SK-N-SH (cell line): ENCODE data around the gene ABI1. TPM values are rescaled to one million over a fixed set of nuclear protein-coding genes. Genes with fewer than 3 reads are reported as not detected.
A peak's percentile ranks its signal among the peaks of the same experiment; 100 is the strongest.

Experiments used
- CTCF ChIA-PET: fragments of 300-600, 350-600 bp; formaldehyde crosslinking; extraction: SDS; loops from one replicate; lab custom pipeline; 2021; lab: Yijun Ruan, JAX
- POLR2A ChIA-PET: fragments of 350-600 bp; sonication (Branson Sonifier 250); formaldehyde crosslinking; extraction: SDS; loops from one replicate; lab custom pipeline; 2020; ENCODE audit warnings: antibody characterized with exemption, inconsistent platforms; lab: Yijun Ruan, JAX
- DNase-seq: peaks from one replicate; pipeline ENCODE4 v3.0.0; 2012
- H2AFZ ChIP-seq: fragments of 200-600 bp; sonication (generic); 2 replicates; pipeline ENCODE4 v1.8.1; 2016; ENCODE audit warnings: antibody characterized with exemption, mild to moderate bottlenecking, low read depth
- H3F3A ChIP-seq: fragments of 200-600 bp; sonication (generic); replicated peaks from 2 replicates; pipeline ENCODE3; 2016; ENCODE audit warnings: antibody characterized with exemption, mild to moderate bottlenecking; ENCODE audit not compliant: insufficient read depth
- H3K27ac ChIP-seq, 2 experiments: fragments of 200-500 bp in 1 of 2; fragments of 200-600 bp in 1 of 2; sonication (Bioruptor generic) in 1 of 2; sonication (generic), shearing (Covaris generic) in 1 of 2; 2 replicates each; pipeline versions ENCODE4 v1.5.1 to v1.6.1; 2014 to 2016; ENCODE audit warnings: low read depth in 2 of 2, inconsistent platforms in 1 of 2, low read length in 1 of 2, mild to moderate bottlenecking in 1 of 2, mixed read lengths in 1 of 2
- H3K27me3 ChIP-seq: fragments of 200-600 bp; sonication (generic), shearing (Covaris generic); 2 replicates; pipeline ENCODE4 v1.6.1; 2016; ENCODE audit warnings: mixed run types; ENCODE audit not compliant: insufficient read depth
- H3K36me3 ChIP-seq, 2 experiments: fragments of 200-500 bp in 1 of 2; fragments of 200-600 bp in 1 of 2; sonication (Bioruptor generic) in 1 of 2; sonication (generic) in 1 of 2; replicated peaks in 1 of 2; 2 replicates each; pipeline versions ENCODE3 to v1.5.1; 2014 to 2016; ENCODE audit warnings: low read length in 1 of 2, mild to moderate bottlenecking in 1 of 2; ENCODE audit not compliant: insufficient read depth in 2 of 2, control insufficient read depth in 1 of 2
- H3K4me1 ChIP-seq, 2 experiments: fragments of 200-500 bp in 1 of 2; fragments of 200-600 bp in 1 of 2; sonication (Bioruptor generic) in 1 of 2; sonication (generic), shearing (Covaris generic) in 1 of 2; 2 replicates each; pipeline versions ENCODE4 v1.5.1 to v1.6.1; 2014 to 2016; ENCODE audit warnings: low read depth in 1 of 2, low read length in 1 of 2, mixed run types in 1 of 2; ENCODE audit not compliant: insufficient read depth in 2 of 2, control insufficient read depth in 1 of 2
- H3K4me2 ChIP-seq: fragments of 200-600 bp; sonication (generic), shearing (Covaris generic); 2 replicates; pipeline ENCODE4 v1.6.1; 2017; ENCODE audit warnings: mixed run types
- H3K4me3 ChIP-seq, 2 experiments: fragments of 200-500 bp in 1 of 2; fragments of 200-600 bp in 1 of 2; sonication (Bioruptor generic) in 1 of 2; sonication (generic), shearing (Covaris generic) in 1 of 2; 2 replicates each; pipeline versions ENCODE4 v1.5.1 to v1.8.1; 2014 to 2016; ENCODE audit warnings: low read depth in 2 of 2, inconsistent platforms in 1 of 2, low read length in 1 of 2, mild to moderate bottlenecking in 1 of 2, mixed read lengths in 1 of 2, moderate library complexity in 1 of 2
- H3K79me2 ChIP-seq: fragments of 200-600 bp; sonication (generic); 2 replicates; pipeline ENCODE4 v1.8.1; 2017; ENCODE audit warnings: mild to moderate bottlenecking; ENCODE audit not compliant: insufficient read depth
- H3K9ac ChIP-seq: fragments of 200-600 bp; sonication (generic); 2 replicates; pipeline ENCODE4 v1.6.1; 2017; ENCODE audit warnings: mixed run types
- H3K9me2 ChIP-seq: fragments of 200-600 bp; sonication (generic); 2 replicates; pipeline ENCODE4 v1.6.1; 2017; ENCODE audit warnings: mixed run types
- H3K9me3 ChIP-seq: fragments of 200-600 bp; sonication (generic); 2 replicates; pipeline ENCODE4 v1.6.1; 2017; ENCODE audit warnings: mixed run types, mild to moderate bottlenecking, moderate library complexity
- H4K20me1 ChIP-seq: fragments of 200-600 bp; sonication (generic); 2 replicates; pipeline ENCODE4 v1.6.1; 2017; ENCODE audit warnings: mild to moderate bottlenecking, mixed run types; ENCODE audit not compliant: insufficient read depth
- ELF1 ChIP-seq: IDR thresholded peaks from 2 replicates; pipeline ENCODE4 v1.4.0; 2012
- EP300 ChIP-seq, 2 experiments: IDR thresholded peaks; 2 replicates each; pipeline versions ENCODE4 v1.4.0 to v1.6.1; 2012; ENCODE audit warnings: borderline replicate concordance in 1 of 2, low read depth in 1 of 2, low read length in 1 of 2
- EZH2phosphoT487 ChIP-seq: fragments of 200-600 bp; sonication (generic); IDR thresholded peaks from 2 replicates; pipeline ENCODE4 v1.6.1; 2017; ENCODE audit warnings: low read depth, mixed run types, mild to moderate bottlenecking, antibody characterized with exemption, moderate library complexity, borderline replicate concordance
- FOSL2 ChIP-seq: IDR thresholded peaks from 2 replicates; pipeline ENCODE4 v1.4.0; 2012; ENCODE audit warnings: low read depth, mild to moderate bottlenecking, moderate library complexity, borderline replicate concordance
- FOXJ3 ChIP-seq: sonication (generic); formaldehyde crosslinking; IDR thresholded peaks from 2 replicates; pipeline ENCODE4 v1.5.1; 2020; ENCODE audit warnings: mild to moderate bottlenecking, missing genetic modification reagents
- FOXM1 ChIP-seq: IDR thresholded peaks from 2 replicates; pipeline ENCODE4 v1.4.0; 2012; ENCODE audit warnings: low read depth, mild to moderate bottlenecking
- GABPA ChIP-seq: IDR thresholded peaks from 2 replicates; pipeline ENCODE4 v1.4.0; 2012; ENCODE audit warnings: low read depth, mild to moderate bottlenecking
- IRF3 ChIP-seq: fragments of 150-350 bp; IDR thresholded peaks from 2 replicates; pipeline ENCODE4 v1.6.1; 2016; ENCODE audit warnings: mild to moderate bottlenecking, low read depth, low read length
- MAX ChIP-seq: IDR thresholded peaks from 2 replicates; pipeline ENCODE4 v1.4.0; 2012; ENCODE audit warnings: low read depth
- MEF2A ChIP-seq: IDR thresholded peaks from 2 replicates; pipeline ENCODE4 v1.4.0; 2012; ENCODE audit warnings: low read depth, borderline replicate concordance
- MXI1 ChIP-seq: IDR thresholded peaks from 2 replicates; pipeline ENCODE4 v1.6.1; 2012; ENCODE audit warnings: mild to moderate bottlenecking, low read depth, low read length, improper control_type of control experiment
- POLR2AphosphoS5 ChIP-seq: IDR thresholded peaks from 2 replicates; pipeline ENCODE4 v1.6.1; 2012; ENCODE audit warnings: low read depth, low read length
- RAD21 ChIP-seq: IDR thresholded peaks from 2 replicates; pipeline ENCODE4 v1.6.1; 2012; ENCODE audit warnings: mild to moderate bottlenecking, low read length
- RFX5 ChIP-seq: IDR thresholded peaks from 2 replicates; pipeline ENCODE4 v1.6.1; 2012; ENCODE audit warnings: mild to moderate bottlenecking, improper control_type of control experiment, low read length
- TAF1 ChIP-seq: IDR thresholded peaks from 2 replicates; pipeline ENCODE4 v1.6.1; 2012; ENCODE audit warnings: low read depth, mild to moderate bottlenecking, low read length, moderate library complexity, borderline replicate concordance
- TEAD4 ChIP-seq: IDR thresholded peaks from 2 replicates; pipeline ENCODE4 v1.4.0; 2012; ENCODE audit warnings: mild to moderate bottlenecking, borderline replicate concordance; ENCODE audit not compliant: insufficient read depth
- USF2 ChIP-seq: fragments of 150-350 bp; IDR thresholded peaks from 2 replicates; pipeline ENCODE4 v1.6.1; 2017; ENCODE audit warnings: antibody characterized with exemption, low read length, low read depth, borderline replicate concordance
- WGBS: methylation state at CpG from one replicate; pipeline ENCODE4 v1.1.6; 2017; ENCODE audit warnings: low lambda C conversion rate; 5-methylcytosine and 5-hydroxymethylcytosine counted together
- polyA plus RNA-seq, 3 experiments: library from polyadenylated mRNA; depleted of rRNA; stranded (reverse); fragments of >200 nt; gene quantifications; 2 replicates each; pipeline ENCODE4 v1.2.3, GENCODE V29; 2012
- TF ChIP-seq, protein P1 (sequence below): fragments of 200-600 bp; sonication (generic); IDR thresholded peaks from 2 replicates; pipeline ENCODE4 v1.6.1; 2017; ENCODE audit warnings: antibody characterized with exemption, mild to moderate bottlenecking, moderate library complexity

ABI1 gene
- polyA plus RNA-seq, 1 of the 3 experiments (the other 2 are of a cell fraction): 36.7 TPM

DNA sequence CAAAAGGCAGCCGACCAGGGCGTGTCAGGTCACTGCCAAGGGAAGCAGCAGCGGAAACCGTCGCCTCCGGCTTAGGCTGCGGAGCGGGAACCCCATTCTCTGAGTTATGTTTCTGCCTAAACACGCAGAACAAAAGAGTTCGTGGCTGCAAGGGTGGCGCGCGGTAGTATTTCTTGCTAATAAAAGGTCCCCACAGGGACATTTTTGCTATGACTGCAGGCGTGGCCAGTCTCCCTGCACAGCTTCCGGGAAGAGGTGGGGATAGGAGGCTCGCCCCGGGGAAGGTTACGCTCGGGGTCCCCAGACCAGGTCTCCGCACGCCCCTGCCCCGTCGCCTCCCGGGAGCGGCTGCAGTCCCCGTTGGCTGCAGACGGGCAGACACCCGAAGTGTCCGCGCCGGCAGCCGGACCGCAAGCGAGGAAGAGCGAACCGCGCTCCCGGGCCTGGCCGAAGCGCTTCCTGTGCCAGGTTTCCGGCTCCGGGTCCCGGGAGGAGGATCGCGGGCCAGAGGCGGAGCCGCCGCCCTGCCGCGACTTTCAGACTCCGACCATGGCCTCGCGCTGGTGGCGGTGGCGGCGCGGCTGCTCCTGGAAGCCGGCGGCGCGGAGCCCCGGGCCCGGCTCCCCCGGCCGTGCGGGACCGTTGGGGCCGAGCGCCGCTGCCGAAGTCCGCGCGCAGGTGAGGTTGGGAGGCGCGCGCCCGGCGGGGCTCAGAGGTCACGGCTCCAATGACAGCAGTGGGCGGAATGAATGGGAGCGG lies 163.4 kb downstream of the ABI1 start, which contains the start of gene PDSS1:
PDSS1 (plus strand) TSS at position 539 of the 759 bp plus-strand sequence; CDS start at position 550, 11 bp downstream.
- peak; percentile 93 for DNase-seq
- peak; percentile 76 for TF ChIP-seq ELF1
- TF ChIP-seq, protein P1, sequence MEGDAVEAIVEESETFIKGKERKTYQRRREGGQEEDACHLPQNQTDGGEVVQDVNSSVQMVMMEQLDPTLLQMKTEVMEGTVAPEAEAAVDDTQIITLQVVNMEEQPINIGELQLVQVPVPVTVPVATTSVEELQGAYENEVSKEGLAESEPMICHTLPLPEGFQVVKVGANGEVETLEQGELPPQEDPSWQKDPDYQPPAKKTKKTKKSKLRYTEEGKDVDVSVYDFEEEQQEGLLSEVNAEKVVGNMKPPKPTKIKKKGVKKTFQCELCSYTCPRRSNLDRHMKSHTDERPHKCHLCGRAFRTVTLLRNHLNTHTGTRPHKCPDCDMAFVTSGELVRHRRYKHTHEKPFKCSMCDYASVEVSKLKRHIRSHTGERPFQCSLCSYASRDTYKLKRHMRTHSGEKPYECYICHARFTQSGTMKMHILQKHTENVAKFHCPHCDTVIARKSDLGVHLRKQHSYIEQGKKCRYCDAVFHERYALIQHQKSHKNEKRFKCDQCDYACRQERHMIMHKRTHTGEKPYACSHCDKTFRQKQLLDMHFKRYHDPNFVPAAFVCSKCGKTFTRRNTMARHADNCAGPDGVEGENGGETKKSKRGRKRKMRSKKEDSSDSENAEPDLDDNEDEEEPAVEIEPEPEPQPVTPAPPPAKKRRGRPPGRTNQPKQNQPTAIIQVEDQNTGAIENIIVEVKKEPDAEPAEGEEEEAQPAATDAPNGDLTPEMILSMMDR: no peak
- no peak for TF ChIP-seq IRF3
- TF ChIP-seq POLR2AphosphoS5: peak; percentile 68
- TF ChIP-seq MAX: peak; percentile 59
- TF ChIP-seq GABPA: peak; percentile 95
- peak; percentile 7; the same call in 1 of the 2 replicates for TF ChIP-seq MEF2A
- no peak for TF ChIP-seq USF2
- peak; percentile 61; the same call in 1 of the 2 replicates for TF ChIP-seq TAF1
- POLR2A ChIA-PET: interaction anchor here (1.2 kb wide), 1 partner anchor 13 kb away, joined by 3 read pairs; no protein-coding TSS in a partner anchor

GRCh38 chr10:26696786-26697162 lies 164.0 kb downstream of the ABI1 start:
- 23% methylated on average over 11 of the region's 11 CpGs for WGBS
- ChIA-PET CTCF (interaction anchor here (1.0 to 1.8 kb wide), 3 partner anchors 29 to 185 kb away, joined by 4 to 9 read pairs (median 8); partner anchors contain the start of gene ABI1), POLR2A (interaction anchor here (1.2 kb wide), 1 partner anchor 12 kb away, joined by 3 read pairs; no protein-coding TSS in a partner anchor)

More for the DNA sequence above, 163.4 kb downstream of the ABI1 start, which contains the start of gene PDSS1:
- H3K27ac ChIP-seq: peak within 1 kb of the TSS; percentile 69 to 93
- peak within 1 kb of the TSS; percentile 90 for H3K4me2 ChIP-seq
- peak within 1 kb of the TSS; percentile 99 for H2AFZ ChIP-seq
- 8% methylated on average over 9 of the region's 82 CpGs for WGBS
- H3K79me2 ChIP-seq: peaks cover 45% of the 10 kb centered on the region
- no peaks in the 10 kb centered on the region for H4K20me1 ChIP-seq
- no peaks in the 10 kb centered on the region for H3K27me3 ChIP-seq
- CTCF ChIA-PET: interaction anchor here (0.7 to 1.8 kb wide), 4 partner anchors 29 to 659 kb away, joined by 3 to 9 read pairs (median 7); partner anchors contain the start of gene ABI1
- H3K9me3 ChIP-seq: no peaks in the 10 kb centered on the region
- H3K36me3 ChIP-seq: no peaks in the 10 kb centered on the region
- H3K4me3 ChIP-seq: peak within 1 kb of the TSS; percentile 80 to 95
- peak within 1 kb of the TSS; percentile 74 for H3K9ac ChIP-seq
- peaks cover 0 to 6% of the 10 kb centered on the region in 2 experiments; a peak in 1 of 4 replicates for H3K4me1 ChIP-seq
- H3F3A ChIP-seq: peaks cover 5% of the 10 kb centered on the region
- H3K9me2 ChIP-seq: no peaks in the 10 kb centered on the region

More at GRCh38 chr10:26696786-26697162, 164.0 kb downstream of the ABI1 start:
- Histone ChIP-seq H3K79me2 (peaks cover 40% of the 10 kb centered on the region), H4K20me1 (no peaks in the 10 kb centered on the region), H3F3A (peaks cover 5% of the 10 kb centered on the region), H3K4me2 (peak overlapping the region; percentile 90), H3K9me3 (no peaks in the 10 kb centered on the region), H2AFZ (peak overlapping the region; percentile 99), H3K36me3 (no peaks in the 10 kb centered on the region), H3K9me2 (no peaks in the 10 kb centered on the region), H3K27me3 (no peaks in the 10 kb centered on the region), H3K27ac (peak overlapping the region; percentile 69 to 93; a peak in 3 of 4 replicates), H3K9ac (peak overlapping the region; percentile 74), H3K4me1 (peaks cover 0 to 6% of the 10 kb centered on the region in 2 experiments; a peak in 1 of 4 replicates), H3K4me3 (peak overlapping the region; percentile 80 to 95)
- DNase-seq: no peak
- TF ChIP-seq EZH2phosphoT487: no peak
- TF ChIP-seq MEF2A: no peak
- no peak for TF ChIP-seq TAF1
- no peak for TF ChIP-seq RAD21
- TF ChIP-seq MXI1: no peak
- TF ChIP-seq FOXM1: no peak
- TF ChIP-seq RFX5: no peak
- no peak for TF ChIP-seq TEAD4
- no peak for TF ChIP-seq FOXJ3
- no peak for TF ChIP-seq FOSL2
- TF ChIP-seq EP300 (IDR thresholded peaks at IDR 0.05; ENCODE audit: borderline replicate concordance in 1 of 2, low read depth in 1 of 2, low read length in 1 of 2): no peak
